Activated B cell treated with CpG ODN at 0.5 μM for 24 hours (primary cell): ENCODE measurements around the gene HS6ST2. TPM values are rescaled to one million over a fixed set of nuclear protein-coding genes. Genes with fewer than 3 reads are reported as not detected.

Source experiments
- ATAC-seq: fragments of 200-7000 bp; cut with Tn5 transposase; one replicate; pipeline ENCODE4 v1.10.0; 2021; ENCODE audit warnings: low read depth, mild to moderate bottlenecking, moderate library complexity
- CTCF ChIA-PET: fragments of 350-600 bp; sonication (Branson Sonifier 250); formaldehyde crosslinking; loops from one replicate; lab custom pipeline; 2021; ENCODE audit warnings: antibody characterized with exemption; lab: Charles Lee
- POLR2A ChIA-PET: fragments of 350-600 bp; sonication (Branson Sonifier 250); formaldehyde crosslinking; loops from one replicate; lab custom pipeline; 2021; ENCODE audit warnings: antibody characterized with exemption; lab: Charles Lee
- DNase-seq: peaks from one replicate; pipeline ENCODE4 v3.0.0; 2022
- H3K27ac Mint-ChIP-seq: one replicate; pipeline ENCODE4 v1.8.0; 2020; ENCODE audit warnings: mixed read lengths
- H3K27me3 Mint-ChIP-seq: one replicate; pipeline ENCODE4 v1.8.0; 2021; ENCODE audit warnings: mixed read lengths
- H3K36me3 Mint-ChIP-seq: one replicate; pipeline ENCODE4 v1.8.0; 2021; ENCODE audit warnings: low read depth, mixed read lengths
- H3K4me1 Mint-ChIP-seq: one replicate; pipeline ENCODE4 v1.8.0; 2021; ENCODE audit warnings: mixed read lengths
- H3K4me3 Mint-ChIP-seq: one replicate; pipeline ENCODE4 v1.8.0; 2020; ENCODE audit warnings: mild to moderate bottlenecking, mixed read lengths
- H3K9me3 Mint-ChIP-seq: one replicate; pipeline ENCODE4 v1.8.0; 2020; ENCODE audit warnings: mixed read lengths
- CTCF ChIP-seq: fragments of 200-600 bp; IDR thresholded peaks from one replicate; pipeline ENCODE4 v1.8.0; 2022; ENCODE audit warnings: antibody characterized with exemption, mild to moderate bottlenecking
- intact Hi-C: fragments of 100-400 bp; cut with micrococcal nuclease; formaldehyde crosslinking; loops from one replicate; pipeline ENCODE4 v1.15.1; 2024
- total RNA-seq: library from RNA; stranded (reverse); gene quantifications from 2 replicates; pipeline ENCODE4 v1.2.3, GENCODE V29; 2022

The HS6ST2 gene
- total RNA-seq, 1 donor from 2014 or later = not detected

GRCh38 chrX:132602701-132603100 is 355.7 kb downstream of the HS6ST2 start:
- Mint-ChIP-seq H3K4me3 (no peak overlapping the region), H3K27me3 (no peaks in the 10 kb centered on the region), H3K4me1 (no peaks in the 10 kb centered on the region), H3K9me3 (no peaks in the 10 kb centered on the region), H3K36me3 (no peaks in the 10 kb centered on the region), H3K27ac (no peak overlapping the region)
- intact Hi-C loops = no loop called here
- ATAC-seq (no peak), DNase-seq (no peak)
- ChIA-PET CTCF (interaction anchor here (1.4 kb wide), 1 partner anchor 310 kb away, joined by 3 read pairs; no protein-coding TSS in a partner anchor), POLR2A (no interaction called here)
- no peak for TF ChIP-seq CTCF

- no peak overlapping the region for H3K27ac Mint-ChIP-seq
- no peaks in the 10 kb centered on the region for H3K36me3 Mint-ChIP-seq
- H3K4me3 Mint-ChIP-seq = no peak overlapping the region
- H3K27me3 Mint-ChIP-seq = no peaks in the 10 kb centered on the region
- ChIA-PET CTCF (interaction anchor here (1.4 kb wide), 1 partner anchor 302 kb away, joined by 9 read pairs; no protein-coding TSS in a partner anchor), POLR2A (no interaction called here)
- no peaks in the 10 kb centered on the region for H3K9me3 Mint-ChIP-seq
- no peak for ATAC-seq
- no peak for TF ChIP-seq CTCF
- intact Hi-C loops = no loop called here
- no peaks in the 10 kb centered on the region for H3K4me1 Mint-ChIP-seq
- no peak for DNase-seq
Measured at GRCh38 chrX:132594999-132595398, 363.4 kb downstream of the HS6ST2 start.

GRCh38 chrX:132594129-132594528 is 364.3 kb downstream of the HS6ST2 start:
- intact Hi-C loops = no loop called here
- no peak overlapping the region for H3K4me3 Mint-ChIP-seq
- DNase-seq = no peak
- no peak overlapping the region for H3K27ac Mint-ChIP-seq
- no peak for TF ChIP-seq CTCF
- H3K36me3 Mint-ChIP-seq = no peaks in the 10 kb centered on the region
- CTCF ChIA-PET = interaction anchor here (1.4 kb wide), 1 partner anchor 301 kb away, joined by 9 read pairs; no protein-coding TSS in a partner anchor
- POLR2A ChIA-PET = no interaction called here
- H3K4me1 Mint-ChIP-seq = no peaks in the 10 kb centered on the region
- no peaks in the 10 kb centered on the region for H3K9me3 Mint-ChIP-seq
- ATAC-seq = no peak
- H3K27me3 Mint-ChIP-seq = no peaks in the 10 kb centered on the region

- DNase-seq (no peak), ATAC-seq (no peak)
- no peak for TF ChIP-seq CTCF
- CTCF ChIA-PET = interaction anchor here (0.7 to 1.3 kb wide), 4 partner anchors 299 to 738 kb away, joined by 3 to 4 read pairs (median 4); no protein-coding TSS in a partner anchor
- Mint-ChIP-seq H3K36me3 (no peaks in the 10 kb centered on the region), H3K27ac (no peak overlapping the region), H3K9me3 (no peaks in the 10 kb centered on the region), H3K27me3 (no peaks in the 10 kb centered on the region), H3K4me3 (no peak overlapping the region), H3K4me1 (no peaks in the 10 kb centered on the region)
- intact Hi-C loops = loop anchor here (1.0 kb wide), 1 partner anchor 300 kb away; no protein-coding TSS in a partner anchor
- POLR2A ChIA-PET = no interaction called here
Measured at GRCh38 chrX:132592880-132593279, 365.5 kb downstream of the HS6ST2 start.

- ATAC-seq (no peak), DNase-seq (no peak)
- no peak for TF ChIP-seq CTCF
- Mint-ChIP-seq H3K9me3 (no peaks in the 10 kb centered on the region), H3K27ac (no peak overlapping the region), H3K27me3 (no peaks in the 10 kb centered on the region), H3K4me1 (no peaks in the 10 kb centered on the region), H3K36me3 (no peaks in the 10 kb centered on the region), H3K4me3 (no peak overlapping the region)
- CTCF ChIA-PET = no interaction called here
- POLR2A ChIA-PET = no interaction called here
- intact Hi-C loops = no loop called here
Measured at GRCh38 chrX:132591719-132592275, 366.6 kb downstream of the HS6ST2 start.
